HUES48 (cell line): Measurements from ENCODE around the gene RASA1.

Experiments
- H3K27ac ChIP-seq: one replicate; pipeline ENCODE4 v1.7.0; 2013; ENCODE audit warnings: low read depth, low read length, inconsistent platforms
- H3K27me3 ChIP-seq: 2 replicates; pipeline ENCODE4 v1.6.1; 2013; ENCODE audit warnings: mild to moderate bottlenecking, low read length; ENCODE audit not compliant: control insufficient read depth, insufficient read depth
- H3K36me3 ChIP-seq: 2 replicates; pipeline ENCODE4 v1.6.1; 2013; ENCODE audit warnings: low read length; ENCODE audit not compliant: control insufficient read depth, insufficient read depth
- H3K4me1 ChIP-seq: 2 replicates; pipeline ENCODE4 v1.6.1; 2013; ENCODE audit warnings: mild to moderate bottlenecking, low read length; ENCODE audit not compliant: control insufficient read depth, insufficient read depth
- H3K4me3 ChIP-seq: 2 replicates; pipeline ENCODE4 v1.5.1; 2013; ENCODE audit warnings: mild to moderate bottlenecking, low read depth, low read length
- H3K9ac ChIP-seq: 2 replicates; pipeline ENCODE4 v1.6.1; 2013; ENCODE audit warnings: mild to moderate bottlenecking, low read depth, low read length, moderate library complexity
- H3K9me3 ChIP-seq: 2 replicates; pipeline ENCODE4 v1.6.1; 2013; ENCODE audit warnings: low read length; ENCODE audit not compliant: control insufficient read depth, insufficient read depth

Gene RASA1

DNA sequence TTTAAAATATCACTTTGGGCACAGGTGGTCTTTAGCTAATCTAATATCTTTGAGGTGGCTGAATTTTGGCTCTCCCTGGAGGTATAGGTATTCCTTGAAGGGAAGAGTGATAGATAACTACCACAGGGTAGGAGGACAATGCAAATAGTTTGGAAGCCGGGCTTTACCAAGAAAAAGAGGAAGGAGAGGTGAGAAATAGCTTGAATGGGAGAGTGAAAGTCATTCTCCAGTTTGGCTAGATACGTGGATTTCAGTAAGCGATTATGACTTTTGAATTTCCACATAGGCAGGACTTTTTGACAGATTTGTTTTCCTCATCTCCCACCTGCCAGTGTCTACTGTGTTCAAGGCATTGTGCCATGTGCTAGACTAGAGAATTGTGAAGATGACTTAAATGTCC is 45.5 kb downstream of the RASA1 start:
- Histone ChIP-seq H3K27ac (no peak overlapping the region), H3K27me3 (no peaks in the 10 kb centered on the region), H3K9ac (no peak overlapping the region), H3K36me3 (no peaks in the 10 kb centered on the region), H3K4me1 (peaks cover 5% of the 10 kb centered on the region; the same call in 1 of the 2 replicates), H3K4me3 (no peak overlapping the region), H3K9me3 (peaks cover 3% of the 10 kb centered on the region; the same call in 1 of the 2 replicates)

DNA sequence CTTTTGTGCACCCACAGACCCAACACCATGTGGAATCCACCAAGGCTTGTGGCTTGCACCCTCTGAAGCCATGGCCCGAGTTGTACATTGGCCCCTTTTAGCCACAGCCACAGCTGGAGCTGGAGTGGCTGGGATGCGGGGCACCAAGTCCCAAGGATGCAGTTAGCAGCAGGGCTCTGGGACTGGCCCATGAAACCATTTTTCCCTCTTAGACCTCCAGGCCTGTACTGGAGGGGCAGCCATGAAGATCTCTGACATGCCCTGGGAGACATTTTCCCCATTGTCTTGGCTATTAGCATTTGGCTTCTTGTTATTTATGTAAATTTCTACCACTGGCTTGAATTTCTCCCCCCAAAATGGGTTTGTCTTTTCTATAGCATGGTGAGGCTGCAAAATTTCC is 51.8 kb downstream of the RASA1 start:
- Histone ChIP-seq H3K36me3 (no peaks in the 10 kb centered on the region), H3K9me3 (peaks cover 15% of the 10 kb centered on the region), H3K9ac (no peak overlapping the region), H3K27ac (no peak overlapping the region), H3K4me3 (no peak overlapping the region), H3K27me3 (no peaks in the 10 kb centered on the region), H3K4me1 (peaks cover 3% of the 10 kb centered on the region; the same call in 1 of the 2 replicates)

DNA sequence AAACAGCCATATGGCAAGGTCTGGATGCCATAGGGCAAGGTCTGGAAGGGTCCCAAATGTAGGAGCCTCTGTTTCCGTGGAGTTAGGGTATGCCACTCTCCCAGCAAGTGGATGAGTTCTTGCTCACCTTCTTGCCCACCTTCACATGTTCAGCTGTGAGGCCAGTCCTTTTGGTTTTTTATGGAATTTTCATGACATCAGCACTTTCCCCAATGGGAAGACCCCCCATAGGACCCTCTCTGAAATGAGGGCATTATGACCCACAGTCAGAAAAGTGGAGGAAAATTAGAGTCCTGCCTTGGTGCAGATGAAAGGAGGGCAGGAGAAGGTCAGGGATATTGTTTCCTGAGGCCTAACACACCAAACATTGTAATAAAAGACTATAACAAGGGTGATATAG is 53.9 kb downstream of the RASA1 start:
- no peak overlapping the region for H3K4me3 ChIP-seq
- peaks cover 3% of the 10 kb centered on the region; the same call in 1 of the 2 replicates for H3K4me1 ChIP-seq
- H3K27me3 ChIP-seq = no peaks in the 10 kb centered on the region
- H3K9ac ChIP-seq = no peak overlapping the region
- no peaks in the 10 kb centered on the region for H3K36me3 ChIP-seq
- no peak overlapping the region for H3K27ac ChIP-seq
- H3K9me3 ChIP-seq = peaks cover 15% of the 10 kb centered on the region

- peaks cover 15% of the 10 kb centered on the region for H3K9me3 ChIP-seq
- no peak overlapping the region for H3K27ac ChIP-seq
- no peaks in the 10 kb centered on the region for H3K27me3 ChIP-seq
- H3K36me3 ChIP-seq = no peaks in the 10 kb centered on the region
- peaks cover 3% of the 10 kb centered on the region; the same call in 1 of the 2 replicates for H3K4me1 ChIP-seq
- H3K4me3 ChIP-seq = no peak overlapping the region
- no peak overlapping the region for H3K9ac ChIP-seq
Measured at GRCh38 chr5:87322381-87322780, 54.7 kb downstream of the RASA1 start.

DNA sequence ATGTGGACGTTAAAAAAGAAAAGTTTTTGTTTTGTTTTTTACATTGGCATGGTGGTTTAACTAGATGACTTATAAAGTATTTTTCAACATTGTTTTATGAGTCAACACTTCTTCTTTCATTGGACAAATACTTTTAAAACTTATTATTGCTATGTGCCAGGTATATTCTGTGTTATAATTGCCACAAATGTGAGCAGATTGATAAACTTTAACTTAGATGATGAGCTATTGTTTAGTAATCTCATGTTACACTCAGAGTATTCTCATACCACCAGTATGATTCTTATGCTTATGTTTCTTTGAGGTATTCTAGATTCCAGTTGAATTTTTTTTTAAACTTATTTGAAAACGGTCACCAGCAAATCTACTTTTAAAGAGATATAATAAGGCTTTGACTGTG is 60.3 kb downstream of the RASA1 start:
- no peaks in the 10 kb centered on the region for H3K27me3 ChIP-seq
- no peaks in the 10 kb centered on the region for H3K9me3 ChIP-seq
- H3K27ac ChIP-seq = no peak overlapping the region
- H3K9ac ChIP-seq = no peak overlapping the region
- H3K4me3 ChIP-seq = no peak overlapping the region
- H3K4me1 ChIP-seq = 0 out of 2 replicates have a peak, but pooled peaks cover 4% of the 10 kb centered on the region
- H3K36me3 ChIP-seq = peaks cover 16% of the 10 kb centered on the region

DNA sequence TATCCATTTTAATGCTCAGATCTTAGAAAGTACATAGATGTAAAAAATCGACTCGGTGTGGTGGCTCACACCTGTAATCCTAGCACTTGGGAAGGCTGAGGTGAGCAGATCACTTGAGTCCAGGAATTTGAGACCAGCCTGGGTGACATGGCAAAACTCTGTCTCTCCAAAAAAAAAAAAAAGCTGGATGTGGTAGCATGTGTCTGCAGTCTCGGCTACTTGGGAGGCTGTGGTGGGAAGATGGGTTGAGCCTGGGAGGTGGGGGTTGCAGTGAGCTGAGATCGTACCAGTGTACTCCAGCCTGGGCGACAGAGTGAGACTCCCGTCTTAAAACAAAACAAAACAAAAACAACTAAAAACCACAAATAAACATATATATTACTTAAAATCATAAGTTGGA is 61.4 kb downstream of the RASA1 start:
- Histone ChIP-seq H3K9ac (no peak overlapping the region), H3K27ac (no peak overlapping the region), H3K4me1 (0 out of 2 replicates have a peak, but pooled peaks cover 4% of the 10 kb centered on the region), H3K36me3 (peaks cover 28% of the 10 kb centered on the region), H3K4me3 (no peak overlapping the region), H3K27me3 (no peaks in the 10 kb centered on the region), H3K9me3 (no peaks in the 10 kb centered on the region)

- H3K9me3 ChIP-seq = no peaks in the 10 kb centered on the region
- H3K27ac ChIP-seq = no peak overlapping the region
- H3K27me3 ChIP-seq = no peaks in the 10 kb centered on the region
- H3K4me3 ChIP-seq = no peak overlapping the region
- H3K36me3 ChIP-seq = peaks cover 53% of the 10 kb centered on the region
- H3K4me1 ChIP-seq = no peaks in the 10 kb centered on the region
- no peak overlapping the region for H3K9ac ChIP-seq
Measured at GRCh38 chr5:87339986-87340385, 72.3 kb downstream of the RASA1 start.

GRCh38 chr5:87340716-87341115 is 73.0 kb downstream of the RASA1 start:
- no peak overlapping the region for H3K9ac ChIP-seq
- H3K36me3 ChIP-seq = peaks cover 52% of the 10 kb centered on the region
- no peaks in the 10 kb centered on the region for H3K27me3 ChIP-seq
- H3K4me3 ChIP-seq = no peak overlapping the region
- H3K27ac ChIP-seq = no peak overlapping the region
- H3K9me3 ChIP-seq = no peaks in the 10 kb centered on the region
- H3K4me1 ChIP-seq = no peaks in the 10 kb centered on the region

DNA sequence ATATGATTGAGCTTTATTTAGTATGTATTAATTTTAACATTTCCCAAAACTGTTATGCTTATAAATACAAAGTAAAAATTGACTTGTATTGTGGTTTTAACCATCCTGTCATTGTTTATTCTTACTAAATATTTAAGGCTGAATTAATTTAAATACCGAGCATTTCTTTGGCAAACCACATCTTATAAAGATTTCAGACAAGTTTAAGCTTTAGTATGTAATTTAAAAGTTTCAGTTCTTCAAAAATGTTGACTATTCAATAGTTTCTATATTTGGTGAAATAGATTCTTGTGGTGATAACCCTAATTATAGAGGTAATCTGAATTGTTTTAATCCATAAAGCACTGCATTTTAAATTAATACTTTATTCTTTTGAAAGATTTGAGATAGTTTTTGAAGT is 79.6 kb downstream of the RASA1 start:
- H3K4me1 ChIP-seq = no peaks in the 10 kb centered on the region
- peaks cover 49% of the 10 kb centered on the region for H3K36me3 ChIP-seq
- no peaks in the 10 kb centered on the region for H3K9me3 ChIP-seq
- H3K9ac ChIP-seq = no peak overlapping the region
- no peak overlapping the region for H3K4me3 ChIP-seq
- H3K27me3 ChIP-seq = no peaks in the 10 kb centered on the region
- H3K27ac ChIP-seq = no peak overlapping the region

GRCh38 chr5:87347841-87348240 is 80.2 kb downstream of the RASA1 start:
- Histone ChIP-seq H3K9me3 (no peaks in the 10 kb centered on the region), H3K36me3 (peaks cover 43% of the 10 kb centered on the region), H3K27ac (no peak overlapping the region), H3K4me3 (no peak overlapping the region), H3K4me1 (no peaks in the 10 kb centered on the region), H3K9ac (no peak overlapping the region), H3K27me3 (no peaks in the 10 kb centered on the region)

DNA sequence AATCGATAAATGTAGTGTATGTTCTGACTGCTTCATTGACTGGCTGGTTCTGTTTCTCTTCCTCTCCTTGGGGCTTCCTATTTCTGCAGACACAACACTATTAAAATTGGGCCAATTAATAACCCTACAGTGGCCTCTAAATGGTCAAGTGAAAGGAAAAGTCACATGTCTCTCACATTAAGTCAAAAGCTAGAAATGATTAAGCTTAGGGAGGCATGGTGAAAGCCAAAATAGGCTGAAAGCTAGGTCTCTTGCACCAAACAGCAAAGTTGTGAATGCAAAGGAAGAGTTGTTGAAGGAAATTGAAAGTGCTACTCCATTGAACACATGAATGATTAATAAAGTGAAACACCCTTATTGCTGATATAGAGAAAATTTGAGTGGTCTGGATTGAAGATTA is 86.8 kb downstream of the RASA1 start:
- no peaks in the 10 kb centered on the region for H3K27me3 ChIP-seq
- no peak overlapping the region for H3K9ac ChIP-seq
- no peak overlapping the region for H3K4me3 ChIP-seq
- peaks cover 35% of the 10 kb centered on the region for H3K36me3 ChIP-seq
- H3K4me1 ChIP-seq = no peaks in the 10 kb centered on the region
- H3K27ac ChIP-seq = no peak overlapping the region
- H3K9me3 ChIP-seq = no peaks in the 10 kb centered on the region

DNA sequence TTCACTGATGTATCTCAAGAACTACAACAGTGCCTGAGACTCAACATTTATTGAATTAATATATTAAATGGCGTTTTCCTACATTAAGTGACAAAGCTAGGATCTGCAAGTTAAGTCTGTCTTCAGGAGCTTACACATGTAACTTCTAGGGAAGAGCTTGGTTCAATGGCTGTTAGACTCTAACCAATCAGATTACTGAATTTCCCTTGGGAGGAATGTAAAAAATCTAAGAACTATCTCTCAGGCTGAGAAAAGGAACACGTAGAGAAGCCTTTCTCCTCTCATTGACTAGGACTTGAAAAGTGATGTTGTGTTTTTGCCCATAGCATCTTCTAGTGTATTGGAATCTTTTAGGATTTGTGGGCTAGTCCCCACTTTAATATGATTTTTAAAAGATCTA is 91.4 kb downstream of the RASA1 start:
- Histone ChIP-seq H3K27ac (no peak overlapping the region), H3K9me3 (no peaks in the 10 kb centered on the region), H3K27me3 (no peaks in the 10 kb centered on the region), H3K36me3 (peaks cover 13% of the 10 kb centered on the region), H3K4me3 (no peak overlapping the region), H3K9ac (no peak overlapping the region), H3K4me1 (peaks cover 9% of the 10 kb centered on the region)
